OCI-LY7 (cell line): ENCODE results near the gene HGFAC. TPM values are rescaled to one million over a fixed set of nuclear protein-coding genes. Genes with fewer than 3 reads are reported as not detected.

Experiments
- BruUV-seq: library from RNA; stranded (reverse); fragments of 400-500 nt; replicated peaks from 2 replicates; lab custom pipeline; 2021; lab: Mats Ljungman, UMichigan
- CTCF ChIA-PET: fragments of 300-600 bp; sonication (Branson Sonifier 250); formaldehyde crosslinking; loops from one replicate; lab custom pipeline; 2022; ENCODE audit warnings: antibody characterized with exemption; ENCODE audit not compliant: unreplicated experiment; lab: Charles Lee
- POLR2A ChIA-PET: fragments of 300-600 bp; sonication (Branson Sonifier 250); formaldehyde crosslinking; loops from one replicate; lab custom pipeline; 2022; ENCODE audit warnings: antibody characterized with exemption; lab: Charles Lee
- DNase-seq: peaks from one replicate; pipeline ENCODE4 v3.0.0-alpha.2; 2015; ENCODE audit warnings: low spot score
- H2AFZ ChIP-seq: fragments of 200-600 bp; sonication (generic), shearing (Covaris generic); 2 replicates; pipeline ENCODE4 v1.6.1; 2014; ENCODE audit warnings: mild to moderate bottlenecking, antibody characterized with exemption, low read length, moderate library complexity
- H3K27ac ChIP-seq: fragments of 200-600 bp; sonication (generic); 2 replicates; pipeline ENCODE4 v1.5.1; 2014; ENCODE audit warnings: mixed run types, low read depth, mild to moderate bottlenecking, moderate library complexity, low read length, inconsistent platforms; ENCODE audit not compliant: poor library complexity, severe bottlenecking
- H3K36me3 ChIP-seq: fragments of 200-600 bp; sonication (generic); 2 replicates; pipeline ENCODE4 v1.6.1; 2014; ENCODE audit warnings: mild to moderate bottlenecking, antibody characterized with exemption, low read length, moderate library complexity, mixed read lengths; ENCODE audit not compliant: insufficient read depth
- H3K4me1 ChIP-seq: fragments of 200-600 bp; sonication (generic); 2 replicates; pipeline ENCODE4 v1.5.1; 2014; ENCODE audit warnings: mild to moderate bottlenecking, low read length; ENCODE audit not compliant: insufficient read depth, poor library complexity, severe bottlenecking
- H3K4me2 ChIP-seq: fragments of 200-600 bp; sonication (generic); 2 replicates; pipeline ENCODE4 v1.6.1; 2014; ENCODE audit warnings: mild to moderate bottlenecking, low read length
- H3K4me3 ChIP-seq: fragments of 200-600 bp; sonication (generic); 2 replicates; pipeline ENCODE4 v1.5.1; 2014; ENCODE audit warnings: mild to moderate bottlenecking, low read depth, low read length; ENCODE audit not compliant: poor library complexity, severe bottlenecking
- H3K79me2 ChIP-seq: fragments of 200-600 bp; sonication (generic); 2 replicates; pipeline ENCODE4 v1.6.1; 2016; ENCODE audit warnings: low read depth, mild to moderate bottlenecking, low read length, moderate library complexity, mixed read lengths; ENCODE audit not compliant: insufficient read depth
- H3K9me2 ChIP-seq: fragments of 200-600 bp; sonication (generic); 2 replicates; pipeline ENCODE4 v1.6.1; 2016; ENCODE audit warnings: mild to moderate bottlenecking, low read length, mixed read lengths; ENCODE audit not compliant: insufficient read depth
- H3K9me3 ChIP-seq: fragments of 200-600 bp; sonication (generic); 2 replicates; pipeline ENCODE4 v1.6.1; 2014; ENCODE audit warnings: mild to moderate bottlenecking, mixed run types, low read length, mixed read lengths
- H4K20me1 ChIP-seq: fragments of 200-600 bp; sonication (generic); 2 replicates; pipeline ENCODE4 v1.6.1; 2014; ENCODE audit warnings: mild to moderate bottlenecking, antibody characterized with exemption, low read length, moderate library complexity, mixed read lengths; ENCODE audit not compliant: insufficient read depth
- EZH2phosphoT487 ChIP-seq: fragments of 200-600 bp; sonication (generic); IDR thresholded peaks from 2 replicates; pipeline ENCODE4 v1.6.1; 2018; ENCODE audit warnings: low read depth, borderline replicate concordance, mild to moderate bottlenecking, mixed run types, antibody characterized with exemption, low read length, moderate library complexity, mixed read lengths
- intact Hi-C: fragments of 100-400 bp; cut with micrococcal nuclease; formaldehyde crosslinking; loops from one replicate; pipeline ENCODE4 v1.10.0; 2022; ENCODE audit not compliant: unreplicated experiment
- total RNA-seq, 2 experiments: library from RNA; depleted of rRNA in 1 of 2; stranded (reverse); fragments of >200 nt in 1 of 2; shearing (Covaris generic) in 1 of 2; gene quantifications; 2 replicates each; pipeline ENCODE4 v1.2.3, GENCODE V29; 2014 to 2022
- TF ChIP-seq, protein P1 (sequence below): fragments of 200-600 bp; sonication (generic); conservative IDR thresholded peaks from 2 replicates; pipeline ENCODE4 v1.5.1; 2014; ENCODE audit warnings: mild to moderate bottlenecking, antibody characterized with exemption, low read length, moderate library complexity, mixed read lengths

The HGFAC gene
- total RNA-seq, 2 experiments from 2014 or later, result not detected

DNA sequence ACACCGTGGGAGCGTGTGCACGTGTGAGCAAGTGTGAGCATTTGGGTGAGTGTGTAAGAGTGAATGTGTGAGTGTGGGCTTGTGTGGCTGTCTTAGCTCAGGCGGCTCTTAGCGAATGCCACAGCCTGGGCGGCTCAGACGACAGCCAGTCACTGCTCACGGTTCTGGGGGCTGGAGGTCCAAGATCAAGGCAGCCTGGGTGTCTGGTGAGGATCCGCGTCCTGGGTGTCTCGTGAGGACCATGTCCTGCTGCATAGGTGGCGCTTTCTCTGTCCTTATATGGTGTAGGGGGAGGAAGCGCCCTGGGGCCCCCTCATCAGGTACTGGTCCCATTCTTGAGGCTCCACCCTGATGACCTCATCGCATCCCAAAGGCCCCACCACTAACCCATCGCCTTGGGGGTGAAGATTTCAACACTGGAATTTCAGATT is 25.8 kb downstream of the HGFAC start:
- H4K20me1 ChIP-seq, result no peaks in the 10 kb centered on the region
- H3K4me2 ChIP-seq, result no peak overlapping the region
- TF ChIP-seq, protein P1, sequence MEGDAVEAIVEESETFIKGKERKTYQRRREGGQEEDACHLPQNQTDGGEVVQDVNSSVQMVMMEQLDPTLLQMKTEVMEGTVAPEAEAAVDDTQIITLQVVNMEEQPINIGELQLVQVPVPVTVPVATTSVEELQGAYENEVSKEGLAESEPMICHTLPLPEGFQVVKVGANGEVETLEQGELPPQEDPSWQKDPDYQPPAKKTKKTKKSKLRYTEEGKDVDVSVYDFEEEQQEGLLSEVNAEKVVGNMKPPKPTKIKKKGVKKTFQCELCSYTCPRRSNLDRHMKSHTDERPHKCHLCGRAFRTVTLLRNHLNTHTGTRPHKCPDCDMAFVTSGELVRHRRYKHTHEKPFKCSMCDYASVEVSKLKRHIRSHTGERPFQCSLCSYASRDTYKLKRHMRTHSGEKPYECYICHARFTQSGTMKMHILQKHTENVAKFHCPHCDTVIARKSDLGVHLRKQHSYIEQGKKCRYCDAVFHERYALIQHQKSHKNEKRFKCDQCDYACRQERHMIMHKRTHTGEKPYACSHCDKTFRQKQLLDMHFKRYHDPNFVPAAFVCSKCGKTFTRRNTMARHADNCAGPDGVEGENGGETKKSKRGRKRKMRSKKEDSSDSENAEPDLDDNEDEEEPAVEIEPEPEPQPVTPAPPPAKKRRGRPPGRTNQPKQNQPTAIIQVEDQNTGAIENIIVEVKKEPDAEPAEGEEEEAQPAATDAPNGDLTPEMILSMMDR, result no peak
- no peak for TF ChIP-seq EZH2phosphoT487
- H2AFZ ChIP-seq, result no peak overlapping the region
- H3K9me3 ChIP-seq, result 0 out of 2 replicates have a peak, but pooled peaks cover 3% of the 10 kb centered on the region
- intact Hi-C loops, result no loop called here
- no TSS peak for BruUV-seq
- H3K27ac ChIP-seq, result no peak overlapping the region
- H3K9me2 ChIP-seq, result no peaks in the 10 kb centered on the region
- DNase-seq, result no peak
- no peaks in the 10 kb centered on the region for H3K79me2 ChIP-seq
- CTCF ChIA-PET, result no interaction called here
- H3K36me3 ChIP-seq, result no peaks in the 10 kb centered on the region
- no peaks in the 10 kb centered on the region for H3K4me1 ChIP-seq
- no peak overlapping the region for H3K4me3 ChIP-seq
- POLR2A ChIA-PET, result no interaction called here

DNA sequence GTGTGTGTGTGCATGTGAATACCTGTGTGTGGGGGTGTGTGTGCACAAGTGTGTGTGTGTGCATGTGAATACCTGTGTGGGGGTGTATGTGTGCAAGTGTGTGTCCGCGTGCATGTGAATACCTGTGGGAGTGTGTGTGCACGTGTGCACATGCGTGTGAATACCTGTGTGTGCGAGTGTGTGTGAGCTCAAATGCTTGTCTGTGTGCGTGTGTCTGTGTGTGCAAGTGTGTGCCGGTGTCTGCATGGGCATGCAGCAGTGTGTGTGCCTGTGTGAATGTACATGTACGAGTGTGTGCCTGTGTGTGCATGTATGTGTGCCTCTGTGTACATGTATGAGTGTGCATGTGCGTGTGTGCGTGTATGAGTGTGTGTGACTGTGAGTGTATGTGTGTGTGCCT is 26.4 kb downstream of the HGFAC start:
- H3K36me3 ChIP-seq, result no peaks in the 10 kb centered on the region
- intact Hi-C loops, result no loop called here
- no peaks in the 10 kb centered on the region for H3K79me2 ChIP-seq
- no peak for DNase-seq
- H3K4me2 ChIP-seq, result no peak overlapping the region
- ChIA-PET POLR2A (no interaction called here), CTCF (no interaction called here)
- no TSS peak for BruUV-seq
- H3K9me2 ChIP-seq, result no peaks in the 10 kb centered on the region
- H3K27ac ChIP-seq, result no peak overlapping the region
- no peak overlapping the region for H3K4me3 ChIP-seq
- TF ChIP-seq, protein P1, result no peak
- no peak overlapping the region for H2AFZ ChIP-seq
- H3K4me1 ChIP-seq, result no peaks in the 10 kb centered on the region
- 0 out of 2 replicates have a peak, but pooled peaks cover 3% of the 10 kb centered on the region for H3K9me3 ChIP-seq
- no peaks in the 10 kb centered on the region for H4K20me1 ChIP-seq

DNA sequence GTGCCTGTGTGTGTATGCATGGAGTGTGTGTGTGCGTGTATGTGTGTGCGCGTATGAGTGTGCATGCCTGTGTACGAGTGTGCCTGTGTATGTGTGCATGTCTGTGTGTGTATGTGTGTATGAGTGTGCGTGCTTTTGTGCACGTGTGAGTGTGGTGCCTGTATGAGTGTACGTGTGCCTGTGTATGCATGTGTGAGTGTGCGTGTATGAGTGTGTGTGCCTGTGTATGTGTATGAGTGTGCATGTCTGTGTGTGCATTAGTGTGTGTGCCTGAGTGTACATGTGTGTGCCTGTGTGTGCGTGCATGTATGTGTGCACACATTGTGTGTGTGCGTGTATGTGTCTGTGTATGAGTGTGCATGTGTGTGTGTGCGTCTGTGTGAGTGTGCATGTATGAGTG is 27.0 kb downstream of the HGFAC start:
- CTCF ChIA-PET, result no interaction called here
- H3K9me3 ChIP-seq, result 0 out of 2 replicates have a peak, but pooled peaks cover 3% of the 10 kb centered on the region
- H4K20me1 ChIP-seq, result no peaks in the 10 kb centered on the region
- TF ChIP-seq, protein P1, result no peak
- no peak for TF ChIP-seq EZH2phosphoT487
- H3K79me2 ChIP-seq, result no peaks in the 10 kb centered on the region
- H3K4me3 ChIP-seq, result no peak overlapping the region
- H3K36me3 ChIP-seq, result no peaks in the 10 kb centered on the region
- intact Hi-C loops, result no loop called here
- H3K4me1 ChIP-seq, result no peaks in the 10 kb centered on the region
- no peak for DNase-seq
- no peak overlapping the region for H2AFZ ChIP-seq
- BruUV-seq, result no TSS peak
- POLR2A ChIA-PET, result no interaction called here
- no peaks in the 10 kb centered on the region for H3K9me2 ChIP-seq
- no peak overlapping the region for H3K27ac ChIP-seq
- H3K4me2 ChIP-seq, result no peak overlapping the region
